ENCODE data around the gene PHACTR1.

PHACTR1 gene

GRCh38 chr6:13256266-13257001 lies 539.9 kb downstream of the PHACTR1 start:
- DNase-seq (ENCODE audit: low read depth) = no peak
- no peak overlapping the region for H3K4me3 ChIP-seq (ENCODE audit: low read depth, low read length)
- TF ChIP-seq CTCF (IDR thresholded peaks at IDR 0.05; ENCODE audit: control insufficient read depth, extremely low read depth, insufficient read depth) = no peak

GRCh38 chr6:13259393-13259792 lies 542.8 kb downstream of the PHACTR1 start:
- DNase-seq (ENCODE audit: low read depth) = no peak
- H3K4me3 ChIP-seq (ENCODE audit: low read depth, low read length) = no peak overlapping the region
- TF ChIP-seq CTCF (IDR thresholded peaks at IDR 0.05; ENCODE audit: control insufficient read depth, extremely low read depth, insufficient read depth) = no peak

GRCh38 chr6:13260101-13260598 lies 543.6 kb downstream of the PHACTR1 start:
- DNase-seq (ENCODE audit: low read depth) = no peak
- no peak overlapping the region for H3K4me3 ChIP-seq (ENCODE audit: low read depth, low read length)
- no peak for TF ChIP-seq CTCF (IDR thresholded peaks at IDR 0.05; ENCODE audit: control insufficient read depth, extremely low read depth, insufficient read depth)

GRCh38 chr6:13260831-13261230 lies 544.3 kb downstream of the PHACTR1 start:
- H3K4me3 ChIP-seq (ENCODE audit: low read depth, low read length) = no peak overlapping the region
- DNase-seq (ENCODE audit: low read depth) = no peak
- no peak for TF ChIP-seq CTCF (IDR thresholded peaks at IDR 0.05; ENCODE audit: control insufficient read depth, extremely low read depth, insufficient read depth)

DNA sequence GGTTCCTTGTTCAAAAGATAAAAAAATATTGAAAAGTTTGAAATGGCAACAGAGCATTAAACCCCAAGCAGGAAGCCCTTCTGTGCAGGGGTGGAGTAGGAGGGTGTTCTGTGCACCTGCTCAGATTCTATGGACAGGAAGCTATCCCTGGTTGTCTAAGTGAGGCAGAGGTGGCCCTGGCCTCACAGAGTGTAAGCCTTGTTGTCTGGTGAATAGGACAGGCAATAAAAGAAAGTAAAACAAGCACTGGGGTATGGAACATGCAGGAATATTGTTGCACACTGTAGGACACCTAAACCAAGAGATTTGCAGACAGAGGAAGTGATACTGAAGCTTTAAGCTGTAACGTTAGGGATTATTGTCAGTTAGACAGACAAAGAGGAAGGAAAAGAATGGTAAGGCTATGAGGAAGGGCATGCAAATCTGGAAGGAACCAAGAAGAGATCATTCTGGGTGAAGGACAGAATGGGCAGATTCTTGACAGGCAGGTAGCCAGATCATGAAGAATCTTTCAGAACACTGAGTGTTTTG lies 545.0 kb downstream of the PHACTR1 start:
- no peak for DNase-seq (ENCODE audit: low read depth)
- no peak overlapping the region for H3K4me3 ChIP-seq (ENCODE audit: low read depth, low read length)
- TF ChIP-seq CTCF (IDR thresholded peaks at IDR 0.05; ENCODE audit: control insufficient read depth, extremely low read depth, insufficient read depth) = no peak

- no peak for TF ChIP-seq CTCF (IDR thresholded peaks at IDR 0.05; ENCODE audit: control insufficient read depth, extremely low read depth, insufficient read depth)
- DNase-seq (ENCODE audit: low read depth) = no peak
- H3K4me3 ChIP-seq (ENCODE audit: low read depth, low read length) = no peak overlapping the region
Measured at GRCh38 chr6:13262302-13263230, 546.0 kb downstream of the PHACTR1 start.

All from LNCaP clone FGC (cell line).